ENCODE results near the gene COMP. TPM values are rescaled to one million over a fixed set of nuclear protein-coding genes. Genes with fewer than 3 reads are reported as not detected.

COMP gene
- total and polyA plus RNA-seq, 10 of the 15 experiments (the other 5 are each of a cell fraction or from before 2014, with no cell fraction given), result 0.17 TPM; not detected in 9

DNA sequence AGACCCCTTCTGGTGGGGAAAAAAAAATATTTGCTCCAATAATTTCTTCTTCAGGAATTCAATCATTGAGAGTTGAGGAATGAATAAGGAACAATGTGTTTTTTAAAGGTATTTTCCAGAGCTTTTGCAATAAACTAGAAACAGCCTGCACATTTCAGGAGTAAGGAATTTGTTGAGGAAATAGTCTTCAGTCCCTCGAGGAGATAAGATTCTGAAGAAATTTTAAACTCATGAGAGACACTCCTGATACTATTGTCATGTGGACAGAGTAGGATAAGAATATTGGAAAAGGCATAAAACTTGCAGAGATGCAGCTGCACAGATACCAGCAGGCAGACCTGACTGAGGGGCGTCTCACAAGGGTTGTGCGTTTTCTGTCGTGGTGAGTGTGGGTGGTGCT is 36.6 kb downstream of the COMP start:
- in situ Hi-C loops (cut with MboI), result no loop called here
- TF ChIP-seq, protein P1, sequence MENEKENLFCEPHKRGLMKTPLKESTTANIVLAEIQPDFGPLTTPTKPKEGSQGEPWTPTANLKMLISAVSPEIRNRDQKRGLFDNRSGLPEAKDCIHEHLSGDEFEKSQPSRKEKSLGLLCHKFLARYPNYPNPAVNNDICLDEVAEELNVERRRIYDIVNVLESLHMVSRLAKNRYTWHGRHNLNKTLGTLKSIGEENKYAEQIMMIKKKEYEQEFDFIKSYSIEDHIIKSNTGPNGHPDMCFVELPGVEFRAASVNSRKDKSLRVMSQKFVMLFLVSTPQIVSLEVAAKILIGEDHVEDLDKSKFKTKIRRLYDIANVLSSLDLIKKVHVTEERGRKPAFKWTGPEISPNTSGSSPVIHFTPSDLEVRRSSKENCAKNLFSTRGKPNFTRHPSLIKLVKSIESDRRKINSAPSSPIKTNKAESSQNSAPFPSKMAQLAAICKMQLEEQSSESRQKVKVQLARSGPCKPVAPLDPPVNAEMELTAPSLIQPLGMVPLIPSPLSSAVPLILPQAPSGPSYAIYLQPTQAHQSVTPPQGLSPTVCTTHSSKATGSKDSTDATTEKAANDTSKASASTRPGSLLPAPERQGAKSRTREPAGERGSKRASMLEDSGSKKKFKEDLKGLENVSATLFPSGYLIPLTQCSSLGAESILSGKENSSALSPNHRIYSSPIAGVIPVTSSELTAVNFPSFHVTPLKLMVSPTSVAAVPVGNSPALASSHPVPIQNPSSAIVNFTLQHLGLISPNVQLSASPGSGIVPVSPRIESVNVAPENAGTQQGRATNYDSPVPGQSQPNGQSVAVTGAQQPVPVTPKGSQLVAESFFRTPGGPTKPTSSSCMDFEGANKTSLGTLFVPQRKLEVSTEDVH (IDR thresholded peaks at IDR 0.05; ENCODE audit: low read depth, partially characterized antibody), result no peak
- no peak for TF ChIP-seq CHD2 (IDR thresholded peaks at IDR 0.05; ENCODE audit: borderline replicate concordance, low read depth, low read length)
- no peak for TF ChIP-seq ZBED1 (IDR thresholded peaks at IDR 0.05; ENCODE audit: borderline replicate concordance)
- no peak for TF ChIP-seq ZZZ3 (IDR thresholded peaks at IDR 0.05; ENCODE audit: control insufficient read depth, insufficient read length, low read depth)
- TF ChIP-seq RCOR1 (conservative IDR thresholded peaks at IDR 0.05; ENCODE audit: low read depth, low read length), result no peak
- no peak for TF ChIP-seq EED (IDR thresholded peaks at IDR 0.05; ENCODE audit: low read depth)
- TF ChIP-seq FOXM1 (IDR thresholded peaks at IDR 0.05; ENCODE audit: low read depth, low read length), result no peak
- no peak for TF ChIP-seq MEF2B (IDR thresholded peaks at IDR 0.05; ENCODE audit: partially characterized antibody, poor library complexity, severe bottlenecking)
- no peak for TF ChIP-seq TARDBP (IDR thresholded peaks at IDR 0.05; ENCODE audit: borderline replicate concordance)
- RAD21 ChIA-PET (ENCODE audit: unreplicated experiment), result no interaction called here
- H2AFZ ChIP-seq (ENCODE audit: control insufficient read depth, low read depth, low read length), result no peak overlapping the region
- no peak overlapping the region for H3K4me3 ChIP-seq
- no peaks in the 10 kb centered on the region for H4K20me1 ChIP-seq (ENCODE audit: control insufficient read depth, insufficient read depth)
- WGBS (ENCODE audit: insufficient coverage, insufficient replicate concordance, low lambda C conversion rate, missing lambda C conversion rate), result 78% methylated on average over 4 of the region's 4 CpGs
- H3K9ac ChIP-seq (ENCODE audit: control insufficient read depth, insufficient read depth, low read length), result no peak overlapping the region
- BruUV-seq (replicated peaks), result no TSS peak
- no peaks in the 10 kb centered on the region for H3K79me2 ChIP-seq (ENCODE audit: control insufficient read depth, insufficient read depth, low read length)
- no peaks in the 10 kb centered on the region for H3K36me3 ChIP-seq (ENCODE audit: control insufficient read depth in 2 of 2, insufficient read depth in 2 of 2, low read length in 1 of 2)
- H3K9me3 ChIP-seq (replicated peaks; ENCODE audit: control insufficient read depth, insufficient read depth, low read length), result no peaks in the 10 kb centered on the region
- no peaks in the 10 kb centered on the region for H3K27me3 ChIP-seq (replicated peaks in 1 of 2; ENCODE audit: control insufficient read depth in 2 of 2, insufficient read depth in 2 of 2, low read length in 1 of 2)
- SMC1A ChIA-PET (ENCODE audit: uncharacterized antibody, unreplicated experiment), result no interaction called here
- CTCF ChIA-PET, result no interaction called here
- H3K27ac ChIP-seq (ENCODE audit: control insufficient read depth, insufficient read depth), result no peak overlapping the region
- POLR2A ChIA-PET, result no interaction called here
- no peaks in the 10 kb centered on the region for H3K4me1 ChIP-seq (ENCODE audit: control insufficient read depth, insufficient read depth, low read length)
- intact Hi-C loops (cut with micrococcal nuclease; ENCODE audit: unreplicated experiment), result no loop called here
- DNase-seq (ENCODE audit: low read depth, low spot score) (no peak), FAIRE-seq (no peak), ATAC-seq (no peak)
- no peak overlapping the region for H3K4me2 ChIP-seq (ENCODE audit: control insufficient read depth, insufficient read depth)

Measured in GM12878 (cell line).